HepG2 (cell line): Measurements from ENCODE around the gene ZNF276. TPM values are rescaled to one million over a fixed set of nuclear protein-coding genes. Genes with fewer than 3 reads are reported as not detected.

Experiments used
- AHDC1 ChIP-seq: sonication (generic); formaldehyde crosslinking; IDR thresholded peaks from 2 replicates; pipeline ENCODE4 v1.5.1; 2020; ENCODE audit warnings: mild to moderate bottlenecking, missing genetic modification reagents, borderline replicate concordance
- BRF2 ChIP-seq: sonication (generic); formaldehyde crosslinking; IDR thresholded peaks from 2 replicates; pipeline ENCODE4 v1.8.1; 2022; ENCODE audit warnings: mild to moderate bottlenecking, missing genetic modification reagents
- CERS6 ChIP-seq: sonication (generic); formaldehyde crosslinking; IDR thresholded peaks from 2 replicates; pipeline ENCODE4 v1.5.0; 2020; ENCODE audit warnings: missing genetic modification reagents
- EZH2 ChIP-seq: conservative IDR thresholded peaks from 2 replicates; pipeline ENCODE4 v1.6.1; 2012; ENCODE audit warnings: mild to moderate bottlenecking, low read depth, low read length, moderate library complexity
- IRX3 ChIP-seq: sonication (generic); formaldehyde crosslinking; IDR thresholded peaks from 2 replicates; pipeline ENCODE4 v1.8.1; 2023; ENCODE audit warnings: mild to moderate bottlenecking, low read depth, missing genetic modification reagents, borderline replicate concordance
- RFX3 ChIP-seq: IDR thresholded peaks from 2 replicates; pipeline ENCODE4 v1.6.1; 2016; ENCODE audit warnings: missing biosample characterization, missing genetic modification reagents
- ZBTB21 ChIP-seq: sonication (generic); formaldehyde crosslinking; IDR thresholded peaks from 2 replicates; pipeline ENCODE4 v1.4.0; 2020; ENCODE audit warnings: missing genetic modification reagents
- ZMYM4 ChIP-seq: sonication (generic); formaldehyde crosslinking; IDR thresholded peaks from 2 replicates; pipeline ENCODE4 v1.8.1; 2023; ENCODE audit warnings: mild to moderate bottlenecking, missing genetic modification reagents
- ZNF318 ChIP-seq: sonication (generic); formaldehyde crosslinking; IDR thresholded peaks from 2 replicates; pipeline ENCODE4 v1.4.0; 2020; ENCODE audit warnings: mild to moderate bottlenecking, missing genetic modification reagents
- ZNF460 ChIP-seq: sonication (generic); formaldehyde crosslinking; IDR thresholded peaks from 2 replicates; pipeline ENCODE4 v1.5.1; 2020; ENCODE audit warnings: missing genetic modification reagents, mild to moderate bottlenecking, borderline replicate concordance
- ZNF776 ChIP-seq: sonication (generic); formaldehyde crosslinking; IDR thresholded peaks from 2 replicates; pipeline ENCODE4 v1.4.0; 2020; ENCODE audit warnings: mild to moderate bottlenecking, missing genetic modification reagents
- ZNF841 ChIP-seq: sonication (generic); formaldehyde crosslinking; IDR thresholded peaks from 2 replicates; pipeline ENCODE4 v1.8.1; 2023; ENCODE audit warnings: missing genetic modification reagents, borderline replicate concordance
- polyA plus RNA-seq, 8 experiments: library from polyadenylated mRNA; depleted of rRNA in 3 of 8; stranded (reverse) in 7 of 8; unstranded in 1 of 8; fragments of >200 nt; fragmentation: Illumina TruSeq in 4 of 8; extraction: Trizol in 4 of 8; gene quantifications; 2 replicates each; pipeline versions ENCODE4 v1.2.1 to v1.2.3, GENCODE V29; 2011 to 2016; ENCODE audit warnings: low read depth in 4 of 8, missing spikeins in 1 of 8, mixed read lengths in 1 of 8; ENCODE audit not compliant: insufficient read depth in 1 of 8
- total RNA-seq, 5 experiments: library from RNA; depleted of rRNA; stranded (reverse); fragments of >200 nt; fragmentation: Illumina TruSeq; extraction: Trizol; gene quantifications; 2 replicates each; pipeline ENCODE4 v1.2.3, GENCODE V29; 2016; ENCODE audit warnings: low read depth in 1 of 5

Gene ZNF276
- total and polyA plus RNA-seq, 2 of the 13 experiments (the other 11 are each of a cell fraction or from before 2014, with no cell fraction given): 17.7 to 18.0 TPM

- TF ChIP-seq ZNF318 (CRISPR knock-in tag) (no peak), CERS6 (CRISPR knock-in tag) (no peak; the same call in 1 of the 2 replicates), RFX3 (CRISPR knock-in tag) (no peak), BRF2 (CRISPR knock-in tag) (no peak), ZBTB21 (no peak), ZNF776 (CRISPR knock-in tag) (peak; percentile 78), ZNF841 (CRISPR knock-in tag) (no peak), ZMYM4 (CRISPR knock-in tag) (no peak; the same call in 1 of the 2 replicates), IRX3 (CRISPR knock-in tag) (no peak), EZH2 (no peak), AHDC1 (CRISPR knock-in tag) (peak; percentile 54; the same call in 1 of the 2 replicates), ZNF460 (no peak)
Measured at GRCh38 chr16:89700649-89701424, 20.5 kb upstream of the ZNF276 start (continued).
